Measurements from ENCODE around the gene RASA3.
A peak's percentile ranks its signal among the peaks of the same experiment; 100 is the strongest.

Gene RASA3

GRCh38 chr13:113976711-113977684 lies 155.4 kb downstream of the RASA3 start:
- CTCF ChIA-PET: no interaction called here
- Mint-ChIP-seq H3K4me1 (no peaks in the 10 kb centered on the region), H3K27ac (no peak overlapping the region), H3K9me3 (no peaks in the 10 kb centered on the region), H3K27me3 (no peaks in the 10 kb centered on the region), H3K4me3 (no peak overlapping the region), H3K36me3 (peaks cover 79% of the 10 kb centered on the region)
- no peak for DNase-seq

DNA sequence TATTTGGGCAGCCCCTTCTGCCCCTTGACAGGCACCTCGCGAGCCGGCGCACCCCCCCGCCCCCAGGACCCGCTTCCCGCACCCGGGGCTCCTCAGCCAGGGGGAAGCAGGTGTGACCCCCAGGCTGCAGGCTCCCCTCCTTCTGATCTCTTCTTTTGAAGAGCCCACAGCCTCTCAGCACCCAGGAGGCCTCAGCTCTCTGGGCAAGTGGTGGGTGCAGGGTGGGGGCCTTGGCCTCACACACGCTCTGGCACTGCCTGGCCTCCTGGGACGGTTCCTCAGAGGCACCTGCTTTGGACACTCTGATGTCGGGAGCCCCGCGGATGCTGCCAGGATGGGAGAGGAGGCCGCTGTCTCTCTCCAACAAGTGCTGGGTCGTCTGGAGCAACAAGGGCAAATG lies 157.0 kb downstream of the RASA3 start:
- H3K27ac Mint-ChIP-seq: no peak overlapping the region
- H3K27me3 Mint-ChIP-seq: no peaks in the 10 kb centered on the region
- H3K36me3 Mint-ChIP-seq: peaks cover 74% of the 10 kb centered on the region
- CTCF ChIA-PET: no interaction called here
- H3K4me1 Mint-ChIP-seq: no peaks in the 10 kb centered on the region
- H3K9me3 Mint-ChIP-seq: no peaks in the 10 kb centered on the region
- DNase-seq: no peak
- no peak overlapping the region for H3K4me3 Mint-ChIP-seq

DNA sequence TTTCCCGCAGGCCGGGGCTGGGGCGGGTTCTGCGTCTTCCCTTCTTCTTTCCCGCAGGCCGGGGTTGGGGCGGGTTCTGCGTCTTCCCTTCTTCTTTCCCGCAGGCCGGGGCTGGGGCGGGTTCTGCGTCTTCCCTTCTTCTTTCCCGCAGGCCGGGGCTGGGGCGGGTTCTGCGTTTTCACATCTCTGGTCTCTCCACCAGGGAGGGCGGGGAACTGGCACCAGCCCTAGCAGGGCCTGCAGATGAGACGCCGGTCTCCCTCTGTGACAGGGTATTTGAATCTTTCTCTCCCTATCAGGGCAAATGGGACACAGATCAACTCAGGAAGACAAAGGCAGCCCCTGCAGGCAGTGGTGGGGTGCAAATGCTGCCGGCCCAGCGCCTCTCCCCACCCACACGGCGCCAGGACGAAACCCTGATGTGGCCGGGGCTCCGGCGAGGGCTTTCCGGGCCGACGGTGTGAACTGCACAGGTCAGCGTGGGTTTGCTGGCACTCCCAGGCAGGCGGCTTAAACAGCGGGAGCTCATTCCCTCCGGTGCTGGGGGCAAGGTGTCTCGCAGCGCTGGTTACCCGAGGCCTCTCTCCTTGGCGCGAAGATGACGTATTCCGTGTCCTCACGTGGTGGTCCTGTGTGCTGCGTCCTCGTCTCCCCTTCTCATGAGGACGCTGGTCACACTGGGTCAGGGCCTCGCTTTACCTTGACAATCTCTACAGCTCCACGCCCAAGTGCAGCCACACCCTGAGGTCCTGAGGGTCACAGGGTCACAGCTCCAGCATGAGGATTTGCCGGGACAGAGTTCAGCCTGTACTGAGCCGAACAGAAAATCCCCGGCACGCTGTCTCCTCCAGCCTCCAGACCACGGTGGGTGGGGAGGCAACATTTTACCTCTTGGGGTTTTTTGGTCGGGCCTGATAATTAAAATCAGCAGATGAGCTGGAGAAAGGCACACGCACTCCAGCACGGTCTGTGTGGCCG lies 157.8 kb downstream of the RASA3 start:
- CTCF ChIA-PET: no interaction called here
- no peaks in the 10 kb centered on the region for H3K27me3 Mint-ChIP-seq
- no peaks in the 10 kb centered on the region for H3K9me3 Mint-ChIP-seq
- H3K4me1 Mint-ChIP-seq: no peaks in the 10 kb centered on the region
- H3K27ac Mint-ChIP-seq: no peak overlapping the region
- H3K4me3 Mint-ChIP-seq: no peak overlapping the region
- no peak for DNase-seq
- H3K36me3 Mint-ChIP-seq: peaks cover 71% of the 10 kb centered on the region

- no peak within 1 kb of the TSS for H3K4me3 Mint-ChIP-seq
- peaks cover 68% of the 10 kb centered on the region for H3K36me3 Mint-ChIP-seq
- H3K27me3 Mint-ChIP-seq: no peaks in the 10 kb centered on the region
- no peak for DNase-seq
- H3K9me3 Mint-ChIP-seq: no peaks in the 10 kb centered on the region
- no peaks in the 10 kb centered on the region for H3K4me1 Mint-ChIP-seq
- CTCF ChIA-PET: no interaction called here
- peak within 1 kb of the TSS; percentile 19 for H3K27ac Mint-ChIP-seq
Observed at GRCh38 chr13:113973218-113974164, 158.9 kb downstream of the RASA3 start, which contains the start of gene C13orf46. Gene C13orf46, minus strand, starts transcription at chr13:113974076. Its CDS starts 79 bp downstream, at chr13:113973997.

DNA sequence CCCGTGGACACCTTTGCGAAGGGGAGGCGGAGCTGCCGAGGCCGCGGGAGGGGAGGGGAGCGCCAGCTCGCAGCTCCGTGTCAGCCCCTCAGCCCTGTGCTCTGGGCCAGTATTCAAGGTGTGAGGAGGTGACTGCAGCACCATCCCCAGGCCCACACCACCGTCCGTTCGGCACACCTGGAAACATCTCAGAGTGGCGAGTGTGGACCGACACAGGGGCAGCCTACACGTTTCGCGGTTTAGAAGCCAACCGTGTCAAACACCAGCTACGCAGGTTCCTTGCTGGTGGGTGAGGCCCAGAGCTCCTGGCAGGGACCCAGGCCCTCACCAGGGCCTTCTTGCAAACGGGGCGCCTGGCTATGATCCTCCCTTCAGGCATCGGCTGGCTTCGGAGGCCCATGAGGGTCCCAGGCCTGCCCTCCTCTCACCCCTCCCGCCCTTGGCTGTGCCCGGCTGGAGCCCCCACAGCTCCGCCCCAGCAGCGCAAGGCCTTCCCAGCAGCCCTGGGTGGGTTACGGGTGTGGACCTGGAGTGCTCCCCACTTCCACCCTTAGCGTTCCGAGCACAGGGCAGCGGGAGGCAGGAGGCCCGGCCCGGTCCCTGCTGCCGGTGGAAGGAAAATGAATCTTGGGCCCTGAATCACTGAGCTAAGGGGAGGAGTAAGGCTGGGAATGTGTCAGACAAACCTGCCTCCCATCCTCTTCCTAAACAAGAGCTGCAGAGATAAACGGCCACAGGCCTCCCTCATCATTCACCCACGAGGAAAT lies 159.8 kb downstream of the RASA3 start:
- CTCF ChIA-PET: no interaction called here
- H3K36me3 Mint-ChIP-seq: peaks cover 62% of the 10 kb centered on the region
- no peak for DNase-seq
- H3K4me3 Mint-ChIP-seq: no peak overlapping the region
- H3K4me1 Mint-ChIP-seq: no peaks in the 10 kb centered on the region
- H3K9me3 Mint-ChIP-seq: no peaks in the 10 kb centered on the region
- H3K27ac Mint-ChIP-seq: peak overlapping the region; percentile 82
- H3K27me3 Mint-ChIP-seq: no peaks in the 10 kb centered on the region

GRCh38 chr13:113971471-113972231 lies 160.8 kb downstream of the RASA3 start:
- no peaks in the 10 kb centered on the region for H3K4me1 Mint-ChIP-seq
- H3K36me3 Mint-ChIP-seq: peaks cover 52% of the 10 kb centered on the region
- H3K4me3 Mint-ChIP-seq: no peak overlapping the region
- H3K27ac Mint-ChIP-seq: no peak overlapping the region
- no peak for DNase-seq
- CTCF ChIA-PET: no interaction called here
- no peaks in the 10 kb centered on the region for H3K27me3 Mint-ChIP-seq
- H3K9me3 Mint-ChIP-seq: no peaks in the 10 kb centered on the region

DNA sequence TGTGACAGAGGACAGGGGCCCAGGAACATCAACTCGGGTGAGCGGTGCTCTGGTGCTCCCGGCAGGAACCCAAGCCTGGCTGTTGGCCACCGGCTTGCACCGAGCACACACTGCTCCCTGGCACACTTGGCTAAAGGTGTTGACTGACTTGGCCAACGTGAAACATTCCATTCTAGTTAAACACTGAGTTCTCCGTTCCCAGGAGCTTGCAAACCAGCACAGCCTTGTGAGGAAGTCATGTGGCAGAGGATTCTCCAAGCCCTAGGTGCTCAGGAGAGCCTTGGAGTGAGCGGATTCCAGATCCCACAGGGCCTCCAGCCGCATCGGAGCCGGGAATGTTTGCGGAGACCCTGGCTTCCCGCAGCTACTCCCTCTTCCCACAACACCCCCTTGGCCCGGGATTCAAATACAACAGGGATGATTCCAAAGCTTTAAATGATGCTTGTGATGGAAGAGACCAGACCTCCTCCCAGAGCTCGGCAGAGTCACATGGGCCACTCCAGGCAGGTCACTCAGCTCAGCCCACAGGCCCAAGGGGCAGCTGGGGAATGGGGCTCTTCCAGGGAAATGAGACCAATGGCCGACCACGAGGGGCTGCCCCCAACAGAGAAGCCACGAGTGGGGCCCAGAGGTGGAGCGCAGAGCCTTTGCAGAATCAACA lies 161.5 kb downstream of the RASA3 start:
- peaks cover 48% of the 10 kb centered on the region for H3K36me3 Mint-ChIP-seq
- H3K4me3 Mint-ChIP-seq: no peak overlapping the region
- no peaks in the 10 kb centered on the region for H3K4me1 Mint-ChIP-seq
- CTCF ChIA-PET: no interaction called here
- no peak overlapping the region for H3K27ac Mint-ChIP-seq
- H3K9me3 Mint-ChIP-seq: no peaks in the 10 kb centered on the region
- no peak for DNase-seq
- H3K27me3 Mint-ChIP-seq: no peaks in the 10 kb centered on the region

GRCh38 chr13:113969973-113970611 lies 162.3 kb downstream of the RASA3 start:
- H3K9me3 Mint-ChIP-seq: no peaks in the 10 kb centered on the region
- no peak for DNase-seq
- H3K4me1 Mint-ChIP-seq: no peaks in the 10 kb centered on the region
- CTCF ChIA-PET: interaction anchor here (1.4 kb wide), 1 partner anchor 28 kb away, joined by 3 read pairs; no protein-coding TSS in a partner anchor
- H3K36me3 Mint-ChIP-seq: peaks cover 42% of the 10 kb centered on the region
- no peak overlapping the region for H3K27ac Mint-ChIP-seq
- no peaks in the 10 kb centered on the region for H3K27me3 Mint-ChIP-seq
- H3K4me3 Mint-ChIP-seq: no peak overlapping the region

GRCh38 chr13:113969311-113969972 lies 163.0 kb downstream of the RASA3 start:
- Mint-ChIP-seq H3K27me3 (no peaks in the 10 kb centered on the region), H3K36me3 (peaks cover 37% of the 10 kb centered on the region), H3K9me3 (no peaks in the 10 kb centered on the region), H3K4me1 (no peaks in the 10 kb centered on the region), H3K4me3 (no peak overlapping the region), H3K27ac (no peak overlapping the region)
- no peak for DNase-seq
- CTCF ChIA-PET: interaction anchor here (1.4 kb wide), 1 partner anchor 28 kb away, joined by 3 read pairs; no protein-coding TSS in a partner anchor

- no peak for DNase-seq
- CTCF ChIA-PET: interaction anchor here (1.4 kb wide), 1 partner anchor 27 kb away, joined by 3 read pairs; no protein-coding TSS in a partner anchor
- Mint-ChIP-seq H3K27me3 (no peaks in the 10 kb centered on the region), H3K27ac (no peak overlapping the region), H3K9me3 (no peaks in the 10 kb centered on the region), H3K36me3 (peaks cover 33% of the 10 kb centered on the region), H3K4me1 (no peaks in the 10 kb centered on the region), H3K4me3 (no peak overlapping the region)
Observed at GRCh38 chr13:113968463-113969310, 163.7 kb downstream of the RASA3 start.

Measured in activated naive CD4-positive, alpha-beta T cell treated with anti-CD3 and anti-CD28 coated beads, Interleukin-2, amount 10 ng/mL, durations not matched to agents 7 days and 5 days (primary cell).